HG02610 (cell line): ENCODE measurements around the gene ANKRD23.
"Not testable (repeated sequence)": the region's sequence is repeated elsewhere in the genome, so short reads cannot be mapped to it uniquely, and the experiment has no call there.

ENCODE experiments used
- ATAC-seq: cut with Tn5 transposase; IDR thresholded peaks from one replicate; pipeline ENCODE4 v1.9.1; 2021; ENCODE audit warnings: mild to moderate bottlenecking, moderate library complexity; ENCODE audit not compliant: unreplicated experiment

ANKRD23 gene

DNA sequence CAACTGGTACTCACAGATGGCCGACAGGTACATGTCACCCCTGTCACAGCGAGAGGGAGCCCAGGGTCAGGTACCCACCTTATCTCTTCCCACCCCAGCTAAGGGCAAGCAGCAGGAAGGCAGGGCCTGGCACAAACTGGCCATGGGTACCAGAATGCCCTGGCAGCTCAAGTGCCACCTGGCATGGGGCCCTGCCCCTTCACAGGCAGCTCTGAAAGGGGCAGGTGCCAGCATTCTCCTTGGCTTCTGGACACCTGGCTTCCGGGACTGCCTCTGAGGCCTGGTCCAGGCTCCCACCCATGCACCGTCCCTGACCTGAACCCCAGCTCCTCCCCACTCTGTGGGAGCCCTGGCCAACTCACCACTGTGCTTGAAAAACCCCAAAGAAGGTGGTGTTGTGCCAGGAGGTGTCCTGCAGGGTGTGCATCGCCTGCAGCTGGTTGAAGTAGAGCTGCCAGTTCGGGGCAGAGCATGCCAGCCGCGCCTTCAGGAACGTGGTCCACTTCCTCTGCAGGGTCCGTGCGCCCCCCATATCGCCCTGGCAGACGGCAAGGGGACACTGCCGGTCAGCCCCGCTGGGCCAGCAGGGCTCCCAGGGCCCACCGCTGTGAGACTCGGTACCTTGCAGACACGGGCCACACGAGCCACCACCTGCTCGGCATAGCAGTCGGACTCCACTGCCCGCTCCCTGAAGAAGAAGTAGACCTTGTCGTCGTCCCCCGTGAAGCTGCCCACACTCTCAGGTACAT is 20.7 kb upstream of the ANKRD23 start:
- ATAC-seq = no peak

DNA sequence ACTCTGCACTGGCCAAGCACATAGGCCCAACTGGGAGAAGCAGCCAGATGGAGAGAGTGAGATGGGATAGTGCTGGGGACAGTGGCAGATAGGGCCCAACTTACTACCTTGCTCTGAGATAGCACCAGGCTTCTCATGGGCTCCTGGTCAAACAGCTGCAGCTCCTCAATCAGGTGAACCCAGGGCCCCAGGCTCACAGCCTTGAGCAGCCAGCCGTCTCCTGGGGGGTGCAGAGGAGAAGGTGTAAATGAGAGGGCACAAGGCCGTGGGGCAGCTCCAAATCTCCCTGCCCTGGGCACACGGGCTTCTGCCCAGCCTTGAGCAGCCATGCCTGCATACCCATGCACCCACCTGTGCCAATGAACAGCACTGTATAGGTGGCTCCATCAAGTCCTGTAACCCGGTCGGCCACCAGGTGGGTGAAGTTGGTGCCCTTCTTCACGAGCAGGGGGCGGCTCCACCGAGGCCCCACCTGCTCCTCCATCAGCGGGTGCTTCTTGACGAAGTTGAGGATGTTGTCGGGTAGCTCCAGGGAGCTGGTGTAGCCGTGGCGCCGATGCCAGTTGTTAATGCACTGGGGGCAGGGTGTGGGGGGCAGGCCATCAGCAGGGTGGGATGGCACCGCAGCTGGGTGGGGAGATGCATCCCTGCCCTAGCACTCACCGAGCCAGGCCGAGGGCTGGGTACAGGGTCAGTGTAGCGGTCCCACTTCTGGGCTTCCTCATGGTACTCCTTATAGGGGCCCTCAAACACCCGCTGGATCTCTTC is 19.9 kb upstream of the ANKRD23 start:
- ATAC-seq = no peak

DNA sequence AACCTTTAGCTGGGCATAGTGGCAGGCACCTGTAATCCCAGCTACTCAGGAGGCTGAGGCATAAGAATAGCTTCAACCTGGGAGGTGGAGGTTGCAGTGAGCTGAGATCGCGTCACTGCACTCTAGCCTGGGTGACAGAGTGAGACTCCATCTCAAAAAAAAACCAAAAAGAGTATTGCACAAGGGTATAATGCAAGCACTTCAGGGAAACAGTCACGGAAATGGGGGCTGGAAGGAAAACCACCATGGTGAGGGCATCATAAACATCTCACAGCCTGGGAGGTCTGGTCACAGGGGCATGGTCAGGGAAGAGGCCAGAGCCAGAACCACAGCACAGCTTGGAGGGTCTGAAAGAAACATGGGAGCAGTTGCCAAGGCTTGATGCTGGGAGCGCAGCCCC is 19.2 kb upstream of the ANKRD23 start:
- not testable (repeated sequence) for ATAC-seq

DNA sequence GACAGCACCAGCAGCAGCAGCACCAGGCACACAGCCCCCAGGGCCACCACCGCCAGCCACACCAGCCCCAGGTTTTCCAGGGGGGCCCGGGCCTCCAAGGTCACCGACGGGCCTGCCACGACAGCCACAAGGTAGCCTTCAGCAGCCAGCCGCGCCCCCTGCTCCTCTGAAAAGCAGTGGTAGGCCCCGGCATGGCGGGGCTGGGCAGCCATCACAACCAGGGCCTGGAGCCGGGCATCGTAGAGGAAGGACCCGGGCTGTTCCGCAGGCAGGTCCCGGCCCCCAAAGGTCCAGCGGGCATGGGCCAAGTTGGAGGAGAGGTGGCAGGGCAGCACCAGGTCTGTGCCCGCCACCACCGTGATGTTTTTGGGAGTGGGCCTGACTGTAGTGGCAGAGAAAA is 17.3 kb upstream of the ANKRD23 start:
- no peak for ATAC-seq

DNA sequence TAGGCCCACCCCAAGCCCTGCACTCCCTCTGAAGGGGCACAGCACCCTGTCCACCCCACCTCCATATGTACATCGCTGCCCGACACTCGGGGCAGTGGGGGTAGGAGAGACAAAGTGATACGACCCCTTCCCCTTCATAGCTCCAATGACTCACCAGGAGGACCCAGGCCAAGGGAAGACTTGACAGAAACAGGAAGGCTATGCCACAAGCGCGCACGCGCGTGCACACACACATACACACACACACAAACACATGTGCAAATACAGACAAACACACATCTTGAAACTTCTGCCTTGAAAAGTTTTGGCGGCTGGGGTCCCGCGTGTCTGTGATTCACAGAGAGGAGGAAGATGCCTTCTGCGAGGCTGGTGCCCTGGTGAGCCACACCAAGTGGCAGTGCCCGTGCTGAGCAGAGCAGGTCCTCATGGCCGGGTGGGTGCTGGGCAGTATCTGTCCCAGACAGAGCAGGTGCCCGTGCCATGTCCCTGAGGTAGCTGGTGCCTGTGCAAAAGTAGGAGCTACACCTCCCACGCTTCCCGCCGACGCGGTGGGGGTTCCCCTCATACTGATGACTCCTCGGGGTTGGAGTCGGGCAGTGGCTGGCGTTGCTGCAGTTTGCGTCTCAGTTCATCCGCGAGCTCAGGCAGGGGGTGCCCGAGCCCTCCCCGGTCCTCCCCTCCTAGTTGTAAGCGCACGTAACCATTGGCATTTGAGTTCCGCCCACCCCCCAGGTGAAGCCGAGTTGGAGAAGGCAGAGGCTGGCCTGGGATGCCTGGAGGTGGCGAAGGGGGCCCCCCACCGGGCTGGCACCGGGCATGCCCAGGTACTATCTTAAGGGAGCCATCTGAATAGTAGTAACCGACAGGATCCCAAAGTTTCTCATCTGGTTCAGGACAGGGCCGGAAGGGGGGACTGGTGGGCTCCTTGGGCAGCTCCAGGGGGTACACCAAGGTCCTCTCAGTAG is 16.5 kb upstream of the ANKRD23 start:
- no peak for ATAC-seq

DNA sequence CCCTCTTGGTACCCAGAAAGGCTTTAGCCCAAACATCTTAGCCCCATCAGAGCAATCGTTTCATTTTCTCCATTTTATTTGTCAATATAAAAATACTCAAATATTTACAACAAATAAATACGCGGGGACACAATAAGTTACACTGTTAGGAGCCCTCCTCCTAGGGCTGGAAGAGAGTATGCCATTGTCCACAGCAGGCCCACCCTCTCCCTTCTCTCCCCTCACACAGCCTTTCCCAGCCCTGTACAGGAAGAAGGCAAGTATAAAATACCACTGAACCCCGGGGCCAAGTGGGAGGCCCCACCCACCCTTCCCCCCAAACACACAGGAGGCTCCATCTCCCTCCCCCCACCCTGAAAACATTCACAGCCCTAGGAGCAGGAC is 15.9 kb upstream of the ANKRD23 start:
- no peak for ATAC-seq

DNA sequence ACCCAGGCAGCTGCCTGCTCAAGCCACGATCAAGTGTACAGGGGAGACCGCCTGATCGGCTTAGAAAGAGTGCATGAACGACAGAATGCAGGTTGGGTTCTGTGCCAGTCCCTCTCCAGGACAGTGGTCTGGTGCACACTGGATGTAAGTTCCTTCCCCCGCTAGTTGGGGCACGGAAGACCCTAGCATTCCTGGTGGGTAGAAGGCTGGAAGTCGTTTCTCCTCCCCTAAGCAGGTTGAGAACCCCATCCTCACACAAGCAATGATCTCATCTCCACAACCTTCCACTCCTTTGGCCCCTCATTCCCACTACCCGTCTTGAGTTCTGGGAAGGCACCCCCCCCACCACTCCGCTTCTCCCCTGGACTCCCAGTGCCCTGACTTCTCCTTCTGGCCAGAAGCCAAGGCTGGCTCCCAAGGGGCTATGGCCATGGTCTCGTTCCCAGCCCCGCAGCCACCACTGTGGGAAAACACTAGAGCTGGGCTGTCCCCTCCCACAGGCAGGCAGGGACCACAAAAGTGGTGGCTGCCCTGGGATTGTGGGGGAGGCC is 15.4 kb upstream of the ANKRD23 start:
- no peak for ATAC-seq

DNA sequence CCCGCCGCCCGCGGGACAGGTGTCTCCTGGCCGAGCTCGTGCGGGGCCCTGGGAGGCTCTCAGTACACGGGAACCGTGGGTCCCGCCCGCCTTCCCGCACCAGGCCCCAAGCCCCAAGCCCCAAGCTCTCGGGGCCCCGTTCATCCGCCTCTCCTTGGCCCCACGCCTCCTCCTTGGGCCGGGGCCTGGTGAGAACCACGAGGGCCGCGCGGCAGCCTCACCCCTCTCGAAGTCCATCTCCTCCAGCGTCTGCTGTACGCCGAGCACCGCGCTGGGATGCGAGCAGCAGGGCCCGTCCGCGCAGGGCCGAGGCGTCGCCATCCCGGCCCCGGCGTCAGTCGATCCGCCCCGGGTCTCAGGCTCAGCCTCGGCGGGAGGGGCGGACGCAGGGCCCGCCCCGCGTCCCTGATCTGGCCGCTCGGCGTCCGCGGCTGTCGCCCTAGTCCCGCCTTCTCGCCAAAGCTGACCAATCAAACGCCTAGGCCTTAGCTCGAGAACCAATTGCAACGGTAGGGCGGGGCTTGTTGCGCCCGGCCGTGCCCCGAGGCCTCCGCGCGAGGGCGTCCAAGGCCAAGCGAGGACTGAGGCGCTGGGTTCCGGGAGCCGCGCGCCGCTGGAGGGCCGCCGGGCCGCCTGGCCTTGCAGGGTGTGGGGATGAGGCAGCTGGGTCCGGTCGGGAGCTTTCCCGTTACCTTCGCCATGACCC is 14.0 kb upstream of the ANKRD23 start, which contains the start of gene ANKRD39:
Gene ANKRD39, minus strand, starts transcription at position 350 of the 706 bp plus-strand sequence. Its CDS starts 29 bp downstream, at position 321.
- peak; percentile 96 for ATAC-seq

DNA sequence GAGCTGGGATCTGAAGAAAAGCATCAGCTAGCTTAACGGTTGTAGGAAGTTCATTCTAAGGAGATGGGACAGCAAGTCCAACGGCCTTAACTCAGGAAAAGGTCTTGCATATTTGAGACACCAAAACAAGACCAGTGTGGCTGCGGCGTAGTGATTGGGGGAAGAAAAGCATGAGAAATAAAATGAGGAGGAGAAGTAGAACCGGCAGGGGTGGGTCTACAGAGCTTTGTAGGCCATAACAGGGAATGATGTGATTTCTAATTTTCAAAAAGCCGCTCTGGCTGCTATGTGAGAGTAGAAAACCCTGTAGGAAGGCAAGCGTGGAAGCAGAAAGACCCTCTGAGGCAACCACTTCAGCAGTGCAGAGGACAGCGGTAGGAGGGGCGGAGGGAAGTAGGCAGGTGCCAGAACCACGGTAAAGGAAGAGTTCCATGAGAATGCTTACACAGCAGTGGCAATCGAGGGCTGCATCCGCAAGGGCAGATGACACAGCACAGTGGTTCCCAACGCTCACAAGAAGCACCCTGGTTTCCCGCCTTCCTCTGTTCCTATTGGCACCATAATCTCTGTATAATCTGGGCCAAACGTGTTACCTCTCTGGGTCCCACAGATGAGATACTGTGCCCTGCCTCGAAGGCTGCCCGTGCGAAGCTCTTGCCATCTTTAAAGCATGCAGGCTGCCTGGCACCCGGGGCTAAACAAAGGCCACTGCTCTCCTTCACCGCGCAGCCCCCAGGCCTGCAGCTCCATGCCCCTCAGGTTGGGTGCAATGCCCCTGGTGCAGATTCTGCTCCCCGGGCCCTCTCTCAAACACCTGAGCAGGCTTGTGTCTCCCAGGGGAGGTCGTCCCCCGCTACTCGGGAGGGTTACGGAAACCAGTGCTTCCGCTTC is 13.2 kb upstream of the ANKRD23 start:
- ATAC-seq = peak; percentile 11

DNA sequence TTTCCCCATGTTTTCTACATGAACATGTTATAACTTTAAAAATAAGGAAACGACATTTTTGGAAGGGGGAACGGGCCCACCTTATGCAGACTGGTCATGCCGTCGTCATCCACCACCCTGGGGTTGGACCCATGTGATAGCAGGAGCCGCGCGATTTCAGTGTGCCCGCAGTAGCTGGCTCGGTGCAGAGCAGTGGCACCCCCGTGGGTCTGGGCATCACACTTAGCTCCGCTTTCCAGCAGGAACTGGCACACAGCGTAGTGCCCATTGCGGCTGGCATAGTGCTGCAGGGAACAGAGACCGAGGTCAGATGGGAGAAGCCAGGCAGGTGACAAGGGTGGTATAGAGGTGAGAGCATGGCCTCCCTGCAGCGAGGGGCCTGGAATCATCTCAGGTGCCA is 9.5 kb upstream of the ANKRD23 start:
- no peak for ATAC-seq

DNA sequence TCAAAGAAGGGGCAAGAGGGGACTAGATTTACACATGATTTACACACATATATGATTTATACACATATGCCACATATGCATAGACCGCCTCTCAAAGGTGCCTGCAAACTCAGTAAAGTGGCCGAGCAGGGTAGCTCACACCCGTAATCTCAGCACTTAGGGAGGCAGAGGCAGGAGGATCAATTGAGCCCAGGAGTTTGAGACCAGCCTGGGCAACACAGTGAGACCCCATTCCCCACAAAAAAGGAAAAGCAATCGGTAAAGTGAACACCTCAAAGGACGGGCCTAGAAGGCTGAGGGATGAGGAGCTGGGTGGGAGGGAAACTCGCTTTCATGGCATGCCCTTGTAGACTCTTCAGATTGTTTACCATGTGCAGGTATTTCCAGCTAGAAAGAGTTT is 8.8 kb upstream of the ANKRD23 start:
- no peak for ATAC-seq

DNA sequence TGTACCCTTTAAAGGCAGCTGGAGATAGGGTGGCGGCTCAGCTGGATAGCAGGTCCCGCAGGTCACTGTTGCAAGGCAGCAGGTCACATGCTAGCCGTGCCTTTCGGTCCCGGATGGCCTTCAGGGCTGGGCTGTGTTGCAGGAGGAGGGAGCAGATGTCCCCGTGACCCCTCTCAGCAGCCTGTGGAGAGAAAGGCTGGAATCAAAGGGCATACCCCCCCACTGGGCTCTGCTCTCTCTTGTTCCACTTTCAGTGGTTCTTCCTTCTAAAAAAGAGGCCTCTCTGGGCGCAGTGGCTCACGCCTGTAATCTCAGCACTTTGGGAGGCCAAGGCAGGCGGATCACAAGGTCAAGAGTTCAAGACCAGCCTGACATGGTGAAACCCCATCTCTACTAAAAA is 4.4 kb upstream of the ANKRD23 start:
- ATAC-seq = no peak

DNA sequence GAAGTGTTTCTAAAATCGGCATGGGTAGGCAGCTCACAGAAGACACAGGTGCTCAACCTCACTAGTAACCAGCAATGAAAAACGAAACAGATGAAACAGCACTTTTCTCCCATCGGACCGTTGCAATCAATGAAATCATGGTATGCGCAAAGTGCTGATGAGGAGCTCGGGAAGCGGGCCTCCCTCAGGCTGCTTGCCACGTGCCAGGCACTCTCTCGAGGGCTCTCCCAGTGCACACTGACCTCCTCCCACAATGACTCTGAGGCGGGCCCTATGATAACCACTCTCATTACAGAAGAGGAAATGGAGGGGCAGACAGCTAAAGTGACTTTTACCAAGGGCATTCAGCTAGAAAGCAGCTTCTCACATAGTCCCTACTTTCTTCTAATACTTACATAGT is 3.8 kb upstream of the ANKRD23 start:
- ATAC-seq = no peak

DNA sequence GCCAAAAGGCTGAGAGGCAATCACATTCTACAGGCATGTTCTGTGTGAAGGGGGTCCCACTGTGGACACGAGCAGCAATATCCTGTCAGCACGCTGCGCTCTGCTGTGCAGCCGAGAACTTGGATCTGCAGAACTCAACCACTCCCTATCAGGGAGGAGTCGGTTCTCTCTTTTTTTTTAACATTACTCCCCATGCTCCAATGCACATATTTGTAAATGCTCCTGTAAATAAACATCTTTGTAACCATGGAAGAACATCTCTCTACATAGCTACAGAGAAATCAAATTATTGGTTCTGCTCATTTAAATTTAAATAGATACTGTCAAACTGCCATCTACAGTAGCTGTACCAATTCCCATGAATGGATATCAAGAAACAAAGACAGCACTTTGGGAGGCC is 3.0 kb upstream of the ANKRD23 start:
- ATAC-seq = no peak

DNA sequence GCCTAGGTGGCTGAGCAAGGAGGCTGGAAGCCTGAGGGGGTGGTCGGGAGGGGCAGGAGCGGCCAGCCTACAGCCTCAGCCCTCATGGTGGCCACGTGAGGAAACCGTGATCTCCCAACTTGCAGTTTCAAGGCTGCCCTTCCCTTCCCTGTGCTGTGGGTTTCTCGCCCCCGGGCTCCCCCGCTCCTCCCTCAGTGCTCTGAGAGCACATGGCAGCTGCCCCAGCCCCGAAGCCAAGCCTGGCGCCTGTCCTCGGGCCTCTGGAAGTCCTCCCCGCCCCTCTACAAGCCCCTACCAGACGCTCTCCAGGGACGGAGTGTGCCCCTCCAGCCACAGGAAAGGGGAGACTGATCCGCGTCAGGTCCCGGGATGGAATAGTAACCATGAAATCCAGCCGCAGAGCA is 586 bp upstream of the ANKRD23 start:
- ATAC-seq = no peak

DNA sequence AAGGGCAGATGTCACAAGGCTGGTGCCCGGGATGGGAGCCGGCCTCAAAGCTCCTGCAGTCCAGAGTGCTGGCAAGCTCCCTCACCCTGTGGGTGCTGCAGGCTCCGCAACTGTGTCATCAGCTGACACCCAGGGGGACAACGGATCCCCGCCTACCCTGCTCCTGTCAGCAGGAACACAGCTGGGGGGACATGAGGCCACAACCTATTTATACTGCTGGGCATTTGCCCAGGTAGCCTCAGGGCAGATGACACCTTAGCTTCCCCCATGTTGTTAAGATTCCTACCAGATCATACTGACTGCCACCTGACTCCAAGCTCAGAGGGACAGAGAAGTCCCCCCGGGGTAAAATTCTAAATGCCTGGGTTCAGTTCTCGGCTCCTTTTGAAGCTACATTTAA is 1.2 kb downstream of the ANKRD23 start:
- no peak for ATAC-seq

DNA sequence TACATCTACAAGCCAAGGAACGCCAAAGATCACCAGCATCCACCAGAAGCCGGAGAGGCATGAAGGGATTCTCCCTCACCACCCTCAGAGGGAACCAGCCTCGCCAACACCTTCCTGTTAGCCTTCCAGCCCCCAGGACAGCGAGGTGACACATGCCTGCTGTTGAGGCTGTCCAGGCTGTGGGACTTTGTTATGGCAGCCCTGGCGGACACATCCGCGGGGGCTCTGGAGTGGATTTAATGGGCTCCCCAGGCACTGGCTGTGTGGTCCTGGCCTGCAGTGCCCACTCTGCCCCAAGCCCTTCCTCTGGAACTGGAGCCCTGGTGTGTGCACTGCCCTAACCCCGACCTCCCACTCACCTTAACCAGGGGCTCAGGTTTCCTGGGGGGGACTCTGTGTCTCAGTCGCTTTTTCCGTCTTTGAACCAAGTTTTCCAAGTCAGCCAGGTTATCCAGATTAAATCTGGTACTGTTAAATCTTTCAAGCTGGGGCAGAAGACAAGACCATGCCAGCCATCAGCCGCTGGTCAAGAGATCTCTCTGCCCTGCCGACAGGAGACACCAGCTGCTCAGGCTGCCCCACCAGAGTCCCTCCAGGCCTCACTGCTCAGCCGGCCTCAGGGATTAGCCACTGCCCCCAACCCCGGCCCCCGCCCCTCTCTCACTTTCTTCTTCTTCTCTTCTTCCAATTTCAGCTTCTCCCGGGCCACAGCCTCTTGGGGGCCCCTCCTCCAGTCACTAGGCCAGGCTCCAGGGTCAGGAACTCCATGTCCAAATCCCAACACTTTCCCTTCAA is 1.9 kb downstream of the ANKRD23 start:
- ATAC-seq = no peak
